ENCODE data around the gene PSMC3.

PSMC3 gene

GRCh38 chr11:47426062-47426956 is at the start of gene PSMC3:
TSS of gene PSMC3 (minus strand) at chr11:47426439. CDS start at chr11:47426279, 160 bp downstream.
- TF ChIP-seq GATA2 (IDR thresholded peaks at IDR 0.05; ENCODE audit: low read depth, low read length), result no peak

- TF ChIP-seq GATA3 (IDR thresholded peaks at IDR 0.05; ENCODE audit: low read depth, low read length) (no peak), GATA2 (IDR thresholded peaks at IDR 0.05; ENCODE audit: low read depth, low read length) (no peak)
Observed at GRCh38 chr11:47470671-47471070, 44.4 kb upstream of the PSMC3 start.

- no peak for TF ChIP-seq GATA2 (IDR thresholded peaks at IDR 0.05; ENCODE audit: low read depth, low read length)
- no peak for TF ChIP-seq GATA3 (IDR thresholded peaks at IDR 0.05; ENCODE audit: low read depth, low read length)
Observed at GRCh38 chr11:47469361-47470179, 43.3 kb upstream of the PSMC3 start.

GRCh38 chr11:47468598-47469214 is 42.5 kb upstream of the PSMC3 start:
- no peak for TF ChIP-seq GATA3 (IDR thresholded peaks at IDR 0.05; ENCODE audit: low read depth, low read length)
- TF ChIP-seq GATA2 (IDR thresholded peaks at IDR 0.05; ENCODE audit: low read depth, low read length), result no peak

- TF ChIP-seq GATA3 (IDR thresholded peaks at IDR 0.05; ENCODE audit: low read depth, low read length), result no peak
- no peak for TF ChIP-seq GATA2 (IDR thresholded peaks at IDR 0.05; ENCODE audit: low read depth, low read length)
Observed at GRCh38 chr11:47467357-47467756, 41.1 kb upstream of the PSMC3 start.

GRCh38 chr11:47466701-47467250 is 40.5 kb upstream of the PSMC3 start:
- no peak for TF ChIP-seq GATA2 (IDR thresholded peaks at IDR 0.05; ENCODE audit: low read depth, low read length)
- no peak for TF ChIP-seq GATA3 (IDR thresholded peaks at IDR 0.05; ENCODE audit: low read depth, low read length)

GRCh38 chr11:47466201-47466600 is 40.0 kb upstream of the PSMC3 start:
- TF ChIP-seq GATA2 (IDR thresholded peaks at IDR 0.05; ENCODE audit: low read depth, low read length), result no peak
- TF ChIP-seq GATA3 (IDR thresholded peaks at IDR 0.05; ENCODE audit: low read depth, low read length), result no peak

GRCh38 chr11:47464483-47464882 is 38.2 kb upstream of the PSMC3 start:
- TF ChIP-seq GATA3 (IDR thresholded peaks at IDR 0.05; ENCODE audit: low read depth, low read length), result no peak
- no peak for TF ChIP-seq GATA2 (IDR thresholded peaks at IDR 0.05; ENCODE audit: low read depth, low read length)

GRCh38 chr11:47461876-47462275 is 35.6 kb upstream of the PSMC3 start:
- TF ChIP-seq GATA3 (IDR thresholded peaks at IDR 0.05; ENCODE audit: low read depth, low read length) (no peak), GATA2 (IDR thresholded peaks at IDR 0.05; ENCODE audit: low read depth, low read length) (no peak)

- TF ChIP-seq GATA2 (IDR thresholded peaks at IDR 0.05; ENCODE audit: low read depth, low read length) (no peak), GATA3 (IDR thresholded peaks at IDR 0.05; ENCODE audit: low read depth, low read length) (no peak)
Observed at GRCh38 chr11:47460571-47461235, 34.5 kb upstream of the PSMC3 start.

- peak; percentile 20; the same call in 1 of the 2 replicates for TF ChIP-seq GATA2 (IDR thresholded peaks at IDR 0.05; ENCODE audit: low read depth, low read length)
Observed at GRCh38 chr11:47454258-47454671, 28.0 kb upstream of the PSMC3 start.

- TF ChIP-seq GATA2 (IDR thresholded peaks at IDR 0.05; ENCODE audit: low read depth, low read length) (no peak), GATA3 (IDR thresholded peaks at IDR 0.05; ENCODE audit: low read depth, low read length) (no peak)
Observed at GRCh38 chr11:47453365-47453764, 27.1 kb upstream of the PSMC3 start.

- no peak for TF ChIP-seq GATA3 (IDR thresholded peaks at IDR 0.05; ENCODE audit: low read depth, low read length)
- no peak for TF ChIP-seq GATA2 (IDR thresholded peaks at IDR 0.05; ENCODE audit: low read depth, low read length)
Observed at GRCh38 chr11:47451990-47452389, 25.8 kb upstream of the PSMC3 start.
